Neuronal stem cell (in vitro differentiated cells): Measurements from ENCODE around the gene UXS1.
"Not testable (repeated sequence)": the region's sequence is repeated elsewhere in the genome, so short reads cannot be mapped to it uniquely, and the experiment has no call there.

Experiments used
- DNase-seq: peaks from one replicate; pipeline ENCODE4 v3.0.0-alpha.2; 2013; ENCODE audit warnings: low spot score
- H2AFZ ChIP-seq: one replicate; pipeline ENCODE4 v1.6.1; 2013; ENCODE audit warnings: mild to moderate bottlenecking, low read length, inconsistent platforms
- H2AK5ac ChIP-seq: 2 replicates; pipeline ENCODE4 v1.6.1; 2013; ENCODE audit warnings: low read depth, mild to moderate bottlenecking, inconsistent platforms, low read length, moderate library complexity, mixed read lengths
- H2BK120ac ChIP-seq: 2 replicates; pipeline ENCODE4 v1.6.1; 2013; ENCODE audit warnings: low read depth, mild to moderate bottlenecking, inconsistent platforms, low read length, moderate library complexity, mixed read lengths
- H2BK12ac ChIP-seq: one replicate; pipeline ENCODE4 v1.6.1; 2013; ENCODE audit warnings: low read length, inconsistent platforms
- H2BK15ac ChIP-seq: 2 replicates; pipeline ENCODE4 v1.6.1; 2013; ENCODE audit warnings: mild to moderate bottlenecking, low read length, inconsistent platforms, mixed read lengths
- H2BK5ac ChIP-seq: one replicate; pipeline ENCODE4 v1.6.1; 2013; ENCODE audit warnings: inconsistent platforms, mild to moderate bottlenecking, low read length, moderate library complexity
- H3K14ac ChIP-seq: one replicate; pipeline ENCODE4 v1.6.1; 2013; ENCODE audit warnings: low read length, inconsistent platforms
- H3K18ac ChIP-seq: 2 replicates; pipeline ENCODE4 v1.6.1; 2013; ENCODE audit warnings: low read length, inconsistent platforms
- H3K23ac ChIP-seq: 2 replicates; pipeline ENCODE4 v1.6.1; 2013; ENCODE audit warnings: low read depth, mild to moderate bottlenecking, mixed read lengths, low read length, inconsistent platforms; ENCODE audit not compliant: poor library complexity
- H3K27ac ChIP-seq: replicated peaks from 3 replicates; pipeline ENCODE4 v1.5.1; 2013; ENCODE audit warnings: low read length, inconsistent platforms
- H3K27me3 ChIP-seq, 3 experiments: 2 replicates each; pipeline ENCODE4 v1.6.1; 2013; ENCODE audit warnings: low read length in 3 of 3, mild to moderate bottlenecking in 2 of 3, inconsistent platforms in 1 of 3, low read depth in 1 of 3, mixed read lengths in 1 of 3, moderate library complexity in 1 of 3; ENCODE audit not compliant: control insufficient read depth in 3 of 3, insufficient read depth in 3 of 3
- H3K36me3 ChIP-seq, 2 donors: replicated peaks in 1 of 2; 2 replicates each; pipeline ENCODE4 v1.6.1; 2013; ENCODE audit warnings: low read length in 2 of 2; ENCODE audit not compliant: control insufficient read depth in 2 of 2, insufficient read depth in 2 of 2
- H3K4ac ChIP-seq: 2 replicates; pipeline ENCODE4 v1.6.1; 2013; ENCODE audit warnings: inconsistent platforms, mild to moderate bottlenecking, low read length, moderate library complexity
- H3K4me1 ChIP-seq, 2 donors: 1 replicate in 1 of 2; 2 replicates in 1 of 2; pipeline ENCODE4 v1.6.1; 2013; ENCODE audit warnings: low read length in 2 of 2, low read depth in 1 of 2; ENCODE audit not compliant: control insufficient read depth in 2 of 2, insufficient read depth in 1 of 2
- H3K4me2 ChIP-seq: one replicate; pipeline ENCODE4 v1.6.1; 2013; ENCODE audit warnings: mild to moderate bottlenecking, low read length, inconsistent platforms; ENCODE audit not compliant: insufficient read depth, poor library complexity, severe bottlenecking
- H3K4me3 ChIP-seq, 2 donors: 2 replicates each; pipeline ENCODE4 v1.5.1; 2013; ENCODE audit warnings: low read length in 2 of 2, mild to moderate bottlenecking in 2 of 2, inconsistent platforms in 1 of 2, moderate library complexity in 1 of 2
- H3K79me1 ChIP-seq: one replicate; pipeline ENCODE4 v1.6.1; 2013; ENCODE audit warnings: low read depth, mild to moderate bottlenecking, inconsistent platforms, low read length, moderate library complexity
- H3K9ac ChIP-seq: one replicate; pipeline ENCODE4 v1.6.1; 2013; ENCODE audit warnings: mild to moderate bottlenecking, low read depth, low read length, inconsistent platforms; ENCODE audit not compliant: poor library complexity
- H3K9me3 ChIP-seq, 2 donors: replicated peaks in 1 of 2; 2 replicates each; pipeline versions ENCODE3 to v1.6.1; 2013; ENCODE audit warnings: low read length in 2 of 2, mild to moderate bottlenecking in 2 of 2, inconsistent platforms in 1 of 2, low read depth in 1 of 2, mixed read lengths in 1 of 2, moderate library complexity in 1 of 2; ENCODE audit not compliant: control insufficient read depth in 2 of 2, insufficient read depth in 1 of 2
- H4K8ac ChIP-seq: one replicate; pipeline ENCODE4 v1.6.1; 2013; ENCODE audit warnings: low read depth, mild to moderate bottlenecking, inconsistent platforms, low read length, moderate library complexity
- H4K91ac ChIP-seq: one replicate; pipeline ENCODE4 v1.6.1; 2013; ENCODE audit warnings: low read length, low read depth, mild to moderate bottlenecking, inconsistent platforms; ENCODE audit not compliant: poor library complexity
- WGBS, 2 donors: extraction: QIAGEN DNeasy Blood & Tissue Kit; methylation state at CpG; one replicate each; pipeline ENCODE4 v1.1.7; 2013; ENCODE audit warnings: missing lambda C conversion rate in 2 of 2, mixed read lengths in 1 of 2; ENCODE audit not compliant: insufficient read length in 2 of 2, insufficient replicate concordance in 1 of 2; ENCODE audit errors: extremely low coverage in 2 of 2; 5-methylcytosine and 5-hydroxymethylcytosine counted together

The UXS1 gene

DNA sequence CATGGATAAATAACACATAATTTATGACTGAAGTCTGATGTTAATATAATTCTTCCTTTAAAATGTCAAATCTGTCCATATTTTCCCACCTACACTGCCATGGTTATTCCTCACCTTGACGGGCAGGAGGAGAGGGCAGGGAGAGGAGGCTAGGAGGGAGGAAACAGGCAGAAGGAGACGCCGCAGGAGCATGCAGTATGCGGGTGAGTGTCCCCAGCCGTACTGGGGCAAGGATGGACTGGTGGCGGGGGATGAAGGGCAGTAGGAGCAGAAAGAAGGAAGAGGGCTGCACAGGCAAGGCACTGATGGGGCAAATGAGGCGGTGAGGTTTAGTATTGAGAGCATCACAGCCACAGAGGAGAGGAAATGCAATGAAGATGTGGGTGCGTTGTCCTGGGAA is 25.1 kb upstream of the UXS1 start:
- not testable (repeated sequence) for H2BK12ac ChIP-seq, H3K4me1 ChIP-seq, H3K9ac ChIP-seq, DNase-seq, H3K4me2 ChIP-seq, H3K4me3 ChIP-seq, H2BK5ac ChIP-seq, H2BK15ac ChIP-seq, H3K27me3 ChIP-seq, H3K18ac ChIP-seq, H3K23ac ChIP-seq, H4K8ac ChIP-seq, H3K4ac ChIP-seq, H3K9me3 ChIP-seq, H3K79me1 ChIP-seq, H3K36me3 ChIP-seq, H3K14ac ChIP-seq, H2AK5ac ChIP-seq, H3K27ac ChIP-seq, H2BK120ac ChIP-seq, H4K91ac ChIP-seq
- H2AFZ ChIP-seq, result peak overlapping the region; percentile 35
- WGBS, 2 donors, result no CpG with 5 or more reads among the region's 8 CpGs

DNA sequence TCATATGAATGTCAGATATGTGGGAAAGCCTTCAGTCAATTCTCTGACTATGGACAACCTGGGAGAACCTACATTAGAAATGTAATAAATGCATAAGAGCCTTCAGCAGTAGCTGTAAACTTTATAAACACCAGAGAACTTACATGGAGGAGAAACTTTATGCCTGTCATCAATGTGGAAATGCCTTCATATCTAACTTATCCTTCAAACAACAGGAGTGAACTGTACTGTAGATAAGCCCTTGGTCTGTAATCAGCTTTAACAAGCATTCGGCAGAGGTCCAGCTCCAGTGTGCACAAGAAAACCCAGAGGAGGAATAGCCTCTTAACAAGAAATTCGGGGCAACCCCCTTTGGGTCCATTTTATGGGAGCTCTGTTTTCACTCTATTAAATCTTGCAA is 14.8 kb upstream of the UXS1 start:
- H2BK5ac ChIP-seq, result no peak overlapping the region
- no peaks in the 10 kb centered on the region for H3K4me1 ChIP-seq
- H2AK5ac ChIP-seq, result no peak overlapping the region
- no peak overlapping the region for H2BK120ac ChIP-seq
- H3K27ac ChIP-seq, result no peak overlapping the region
- H3K18ac ChIP-seq, result no peak overlapping the region
- H3K79me1 ChIP-seq, result no peaks in the 10 kb centered on the region
- peaks cover 0 to 13% of the 10 kb centered on the region in 2 donors for H3K9me3 ChIP-seq
- H3K9ac ChIP-seq, result no peak overlapping the region
- no peak overlapping the region for H4K91ac ChIP-seq
- DNase-seq, result no peak
- H3K14ac ChIP-seq, result no peak overlapping the region
- no CpG with 5 or more reads among the region's 2 CpGs for WGBS, 2 donors
- H3K4me2 ChIP-seq, result no peak overlapping the region
- H3K4ac ChIP-seq, result no peak overlapping the region
- H2BK15ac ChIP-seq, result no peak overlapping the region
- H2BK12ac ChIP-seq, result no peak overlapping the region
- H3K27me3 ChIP-seq, result no peaks in the 10 kb centered on the region
- no peak overlapping the region for H3K23ac ChIP-seq
- H2AFZ ChIP-seq, result no peak overlapping the region
- no peak overlapping the region for H4K8ac ChIP-seq
- no peaks in the 10 kb centered on the region for H3K36me3 ChIP-seq
- H3K4me3 ChIP-seq, result no peak overlapping the region

DNA sequence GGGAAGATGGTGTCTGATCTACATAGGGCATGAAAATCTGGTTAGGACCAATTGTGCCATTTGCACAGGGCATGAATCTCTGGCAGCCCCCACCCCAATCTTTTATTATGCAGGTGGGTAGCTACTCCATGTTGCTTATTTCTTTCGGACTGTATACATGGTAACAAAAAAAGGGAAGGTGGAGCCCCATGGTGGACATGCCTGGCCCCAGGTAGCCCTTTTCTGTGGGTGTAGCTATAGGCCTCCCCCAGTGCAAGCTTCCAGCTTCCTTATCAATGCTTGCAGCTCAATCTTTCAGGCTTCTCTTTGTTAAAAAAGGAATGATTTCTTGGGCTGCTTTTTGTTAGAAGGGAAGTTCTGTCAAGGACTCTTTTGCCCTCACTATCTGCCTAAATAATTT is 14.3 kb upstream of the UXS1 start:
- H3K4me2 ChIP-seq, result no peak overlapping the region
- H4K91ac ChIP-seq, result no peak overlapping the region
- no peak overlapping the region for H2AK5ac ChIP-seq
- H3K79me1 ChIP-seq, result no peaks in the 10 kb centered on the region
- no peak overlapping the region for H2BK5ac ChIP-seq
- H3K18ac ChIP-seq, result no peak overlapping the region
- H2BK120ac ChIP-seq, result no peak overlapping the region
- no CpG with 5 or more reads among the region's 1 CpG for WGBS, 2 donors
- H3K23ac ChIP-seq, result no peak overlapping the region
- no peak overlapping the region for H3K4ac ChIP-seq
- no peak overlapping the region for H2AFZ ChIP-seq
- no peaks in the 10 kb centered on the region for H3K4me1 ChIP-seq
- H3K27ac ChIP-seq, result no peak overlapping the region
- no peaks in the 10 kb centered on the region for H3K36me3 ChIP-seq
- no peak for DNase-seq
- no peak overlapping the region for H2BK12ac ChIP-seq
- no peak overlapping the region for H3K9ac ChIP-seq
- H3K14ac ChIP-seq, result no peak overlapping the region
- H3K9me3 ChIP-seq, result peaks cover 0 to 13% of the 10 kb centered on the region in 2 donors
- no peak overlapping the region for H3K4me3 ChIP-seq
- no peak overlapping the region for H2BK15ac ChIP-seq
- H4K8ac ChIP-seq, result no peak overlapping the region
- H3K27me3 ChIP-seq, result no peaks in the 10 kb centered on the region

DNA sequence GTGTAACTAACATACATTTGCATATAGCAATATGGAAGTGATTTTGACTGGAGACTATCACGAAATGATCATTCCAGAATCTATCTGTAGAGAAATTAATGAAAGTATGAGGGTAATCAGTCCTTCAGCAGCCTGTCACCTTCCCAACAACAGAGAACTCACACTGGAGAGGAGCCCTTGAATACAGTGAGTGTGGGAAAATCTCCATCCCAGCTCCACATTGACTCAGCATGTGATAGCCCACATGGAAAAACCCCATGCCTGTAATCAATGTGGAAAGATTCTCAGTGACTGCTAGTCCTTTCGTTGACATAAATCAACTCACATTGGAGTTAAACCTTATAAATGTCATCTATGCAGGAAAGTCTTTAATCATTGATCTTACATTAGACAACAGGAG is 13.1 kb upstream of the UXS1 start:
- Histone ChIP-seq H3K4me1 (no peaks in the 10 kb centered on the region), H2BK15ac (no peak overlapping the region), H3K4me3 (no peak overlapping the region), H3K79me1 (no peaks in the 10 kb centered on the region), H3K9me3 (peaks cover 0 to 13% of the 10 kb centered on the region in 2 donors), H3K9ac (no peak overlapping the region), H3K36me3 (no peaks in the 10 kb centered on the region), H4K8ac (no peak overlapping the region), H2AK5ac (no peak overlapping the region), H3K4ac (no peak overlapping the region), H3K23ac (no peak overlapping the region), H2BK5ac (no peak overlapping the region), H3K14ac (no peak overlapping the region), H3K27ac (no peak overlapping the region), H3K27me3 (no peaks in the 10 kb centered on the region), H2BK120ac (no peak overlapping the region), H2BK12ac (no peak overlapping the region), H3K18ac (no peak overlapping the region), H2AFZ (no peak overlapping the region), H4K91ac (no peak overlapping the region), H3K4me2 (no peak overlapping the region)
- no peak for DNase-seq
- no CpG with 5 or more reads among the region's 2 CpGs for WGBS, 2 donors
